GM10266 (cell line): Measurements from ENCODE around the gene GYG1.
"Not testable (repeated sequence)": the region's sequence is repeated elsewhere in the genome, so short reads cannot be mapped to it uniquely, and the experiment has no call there.

Experiments
- DNase-seq: peaks from one replicate; pipeline ENCODE4 v3.0.0; 2012; ENCODE audit errors: extremely low spot score
- CTCF ChIP-seq: IDR thresholded peaks from 2 replicates; pipeline ENCODE4 v1.5.1; 2012; ENCODE audit warnings: mild to moderate bottlenecking, low read depth; ENCODE audit not compliant: control insufficient read depth, insufficient read depth; ENCODE audit errors: missing control alignments

The GYG1 gene

GRCh38 chr3:148968321-148968720 lies 23.0 kb upstream of the GYG1 start:
- DNase-seq: no peak

GRCh38 chr3:148970271-148970670 lies 21.1 kb upstream of the GYG1 start:
- TF ChIP-seq CTCF: no peak
- no peak for DNase-seq

More at GRCh38 chr3:148968321-148968720, 23.0 kb upstream of the GYG1 start:
- TF ChIP-seq CTCF: no peak

- no peak for TF ChIP-seq CTCF
- no peak for DNase-seq
Observed at GRCh38 chr3:148971401-148972163, 19.8 kb upstream of the GYG1 start.

GRCh38 chr3:148974726-148975125 lies 16.6 kb upstream of the GYG1 start:
- no peak for TF ChIP-seq CTCF
- DNase-seq: no peak

GRCh38 chr3:148975248-148975647 lies 16.1 kb upstream of the GYG1 start:
- no peak for DNase-seq
- no peak for TF ChIP-seq CTCF

- no peak for DNase-seq
- no peak for TF ChIP-seq CTCF
Observed at GRCh38 chr3:148975696-148976095, 15.6 kb upstream of the GYG1 start.

GRCh38 chr3:148981273-148981672 lies 10.1 kb upstream of the GYG1 start:
- TF ChIP-seq CTCF: no peak
- DNase-seq: no peak

GRCh38 chr3:148987551-148987950 lies 3.8 kb upstream of the GYG1 start:
- DNase-seq: not testable (repeated sequence)
